HG02571 (cell line): Measurements from ENCODE around the gene FBXO2.
A peak's percentile ranks its signal among the peaks of the same experiment; 100 is the strongest.

ENCODE experiments used
- ATAC-seq: cut with Tn5 transposase; IDR thresholded peaks from one replicate; pipeline ENCODE4 v1.9.1; 2021; ENCODE audit warnings: mild to moderate bottlenecking, moderate library complexity; ENCODE audit not compliant: unreplicated experiment

The FBXO2 gene

GRCh38 chr1:11682287-11682771 is 28.1 kb upstream of the FBXO2 start:
- no peak for ATAC-seq

GRCh38 chr1:11681071-11681771 is 27.0 kb upstream of the FBXO2 start, which contains the start of gene MAD2L2:
MAD2L2 (minus strand) TSS chr1:11681148; CDS start chr1:11680601, 547 bp downstream.
- ATAC-seq: peak; percentile 74

DNA sequence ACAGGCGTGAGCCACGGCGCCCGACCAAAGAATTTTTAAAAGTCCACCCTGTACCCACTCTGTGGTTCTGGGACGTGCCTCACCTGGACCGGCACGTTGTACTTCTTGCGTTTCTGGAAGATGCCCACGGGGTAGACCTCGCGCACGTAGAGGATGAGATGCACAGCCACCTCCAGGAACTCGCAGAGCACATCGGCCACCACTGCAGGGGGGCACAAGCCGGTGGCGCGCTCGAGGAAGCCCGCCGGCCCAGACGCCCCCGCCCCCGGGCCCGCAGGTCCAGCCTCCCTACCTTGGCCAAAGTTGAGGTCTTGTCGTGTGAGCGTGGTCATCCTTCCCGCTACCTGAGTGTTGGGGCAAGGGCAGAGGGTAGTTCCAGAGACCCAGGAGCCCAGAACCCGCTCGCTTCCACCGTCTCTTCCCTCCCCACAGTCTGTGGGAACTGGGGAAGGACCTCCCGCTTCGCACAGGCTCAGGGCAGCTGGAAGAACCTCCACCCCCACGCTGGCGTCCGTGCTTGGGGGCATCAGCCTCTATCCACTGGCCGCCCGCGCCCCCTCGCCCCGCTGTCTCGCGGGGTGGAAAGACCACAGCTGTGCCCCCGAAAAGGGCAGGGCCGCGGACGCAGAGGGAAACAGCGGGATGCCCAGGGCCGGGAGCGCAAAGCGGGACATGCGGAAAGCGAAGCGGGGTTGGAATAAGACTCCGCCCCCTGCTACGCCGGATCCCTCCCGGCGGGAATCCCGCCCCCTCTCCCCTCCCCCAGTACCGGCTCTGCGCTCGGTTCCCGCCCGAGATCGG is 26.2 kb upstream of the FBXO2 start:
- ATAC-seq: peak; percentile 19

GRCh38 chr1:11678442-11678841 is 24.2 kb upstream of the FBXO2 start:
- ATAC-seq: no peak

DNA sequence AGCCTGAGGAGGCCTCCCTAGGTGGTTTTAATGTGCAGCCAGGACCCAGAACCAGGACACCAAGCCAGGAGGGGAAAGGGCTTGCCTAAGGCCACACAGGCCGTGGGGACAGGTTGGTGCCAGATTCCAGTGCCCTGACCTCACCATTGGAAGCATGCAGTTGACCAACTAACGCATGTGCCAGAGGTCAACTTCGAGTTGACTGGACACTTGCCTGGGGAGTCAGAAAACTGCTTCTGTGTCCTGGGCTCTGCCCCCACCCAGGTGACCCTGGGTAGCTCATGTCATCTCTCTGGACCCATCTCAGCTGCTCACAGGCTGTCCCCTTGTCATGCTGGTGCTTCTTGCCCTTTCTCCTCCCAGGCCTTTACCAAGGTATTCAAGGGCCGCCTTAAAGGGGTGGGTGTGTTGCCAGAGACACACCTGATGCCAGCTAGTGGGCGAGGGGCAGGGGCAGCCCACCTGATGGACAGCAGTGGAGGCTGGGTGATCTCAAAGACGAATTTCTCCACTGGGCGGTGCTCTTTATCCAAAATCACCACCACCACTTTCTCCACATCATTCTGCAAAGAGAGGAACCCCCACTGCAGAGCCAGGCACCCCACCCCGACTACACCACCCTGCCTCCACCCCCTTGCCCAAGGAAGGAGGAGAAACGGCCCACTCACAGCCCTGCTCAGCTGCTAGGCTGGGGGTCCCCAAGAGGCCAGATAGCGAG is 22.3 kb upstream of the FBXO2 start:
- ATAC-seq: no peak

DNA sequence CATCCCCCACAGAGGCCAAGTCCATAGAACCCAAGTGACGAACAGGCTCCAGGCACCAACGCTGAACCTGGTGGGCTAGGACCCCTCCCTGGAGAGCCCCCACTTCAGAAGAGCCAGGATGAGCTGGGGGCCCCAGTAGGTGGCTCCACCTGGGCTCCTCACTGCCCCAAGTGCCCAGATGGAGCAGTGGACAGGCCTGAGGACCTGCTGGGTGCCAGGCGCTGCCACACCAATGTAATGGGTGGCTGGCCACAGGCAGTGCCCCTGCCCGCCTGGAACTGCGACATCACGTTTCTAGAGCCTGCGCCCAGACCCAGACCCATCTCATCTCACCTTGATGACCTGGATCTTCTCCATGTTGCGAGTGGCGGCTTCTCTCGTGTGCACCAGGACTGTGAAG is 21.1 kb upstream of the FBXO2 start:
- no peak for ATAC-seq

DNA sequence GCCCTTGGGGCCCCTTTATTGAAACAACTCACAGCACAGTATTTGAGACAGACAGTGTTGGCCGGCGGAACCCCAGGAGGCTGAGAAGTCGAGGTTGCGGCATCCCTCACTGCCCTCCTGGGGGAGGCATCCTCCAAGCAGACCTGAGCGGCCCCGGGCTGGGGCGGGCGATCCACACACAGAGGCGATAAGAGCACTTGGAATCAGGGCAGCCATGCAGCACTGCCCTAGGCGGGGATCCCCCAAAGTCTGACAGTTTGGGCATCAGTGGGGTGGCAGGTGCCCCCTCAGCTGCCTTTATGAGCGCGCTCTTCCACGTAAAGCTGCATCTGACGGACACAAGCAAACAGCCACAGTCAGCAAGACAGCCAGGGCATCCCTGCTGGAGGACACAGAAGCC is 20.3 kb upstream of the FBXO2 start:
- no peak for ATAC-seq

DNA sequence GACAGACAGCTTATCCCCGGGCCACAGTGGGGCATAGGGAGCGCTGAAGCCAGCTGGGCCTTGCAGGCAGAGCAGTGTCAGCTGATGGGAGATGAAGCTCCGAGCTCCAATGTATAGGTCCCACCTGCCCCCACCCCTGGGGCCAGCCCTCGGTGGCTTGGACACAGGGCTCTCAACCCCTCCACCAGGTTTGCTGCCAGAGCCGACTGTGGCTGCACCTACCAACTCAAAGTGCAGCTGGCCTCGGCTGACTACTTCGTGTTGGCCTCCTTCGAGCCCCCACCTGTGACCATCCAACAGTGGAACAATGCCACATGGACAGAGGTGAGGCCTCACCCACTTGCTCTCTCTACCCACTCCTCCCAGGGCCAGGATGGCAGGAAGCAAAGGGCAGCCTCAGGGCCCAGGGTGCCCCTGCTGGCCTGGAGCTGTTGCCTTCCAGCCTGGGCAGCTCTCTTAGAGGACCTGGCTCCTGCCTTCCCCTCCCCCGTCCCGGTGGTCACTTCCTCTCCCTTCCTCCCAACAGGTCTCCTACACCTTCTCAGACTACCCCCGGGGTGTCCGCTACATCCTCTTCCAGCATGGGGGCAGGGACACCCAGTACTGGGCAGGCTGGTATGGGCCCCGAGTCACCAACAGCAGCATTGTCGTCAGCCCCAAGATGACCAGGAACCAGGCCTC is 19.0 kb upstream of the FBXO2 start:
- no peak for ATAC-seq

- no peak for ATAC-seq
These were observed 17.5 kb upstream of the FBXO2 start for GRCh38 chr1:11671544-11672286.

- no peak for ATAC-seq
These were observed 16.9 kb upstream of the FBXO2 start for GRCh38 chr1:11671205-11671543.

- no peak for ATAC-seq
These were observed 16.5 kb upstream of the FBXO2 start for GRCh38 chr1:11670747-11671146.

DNA sequence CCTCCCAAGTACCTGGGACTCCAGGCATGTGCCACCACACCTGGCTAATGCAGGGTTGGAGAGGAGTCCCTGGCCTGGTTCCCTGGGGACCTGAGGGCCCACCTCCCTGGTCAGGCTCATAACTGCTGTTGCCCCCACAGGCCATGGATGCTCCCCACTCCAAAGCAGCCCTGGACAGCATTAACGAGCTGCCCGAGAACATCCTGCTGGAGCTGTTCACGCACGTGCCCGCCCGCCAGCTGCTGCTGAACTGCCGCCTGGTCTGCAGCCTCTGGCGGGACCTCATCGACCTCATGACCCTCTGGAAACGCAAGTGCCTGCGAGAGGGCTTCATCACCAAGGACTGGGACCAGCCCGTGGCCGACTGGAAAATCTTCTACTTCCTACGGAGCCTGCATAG is 14.3 kb upstream of the FBXO2 start:
- no peak for ATAC-seq

DNA sequence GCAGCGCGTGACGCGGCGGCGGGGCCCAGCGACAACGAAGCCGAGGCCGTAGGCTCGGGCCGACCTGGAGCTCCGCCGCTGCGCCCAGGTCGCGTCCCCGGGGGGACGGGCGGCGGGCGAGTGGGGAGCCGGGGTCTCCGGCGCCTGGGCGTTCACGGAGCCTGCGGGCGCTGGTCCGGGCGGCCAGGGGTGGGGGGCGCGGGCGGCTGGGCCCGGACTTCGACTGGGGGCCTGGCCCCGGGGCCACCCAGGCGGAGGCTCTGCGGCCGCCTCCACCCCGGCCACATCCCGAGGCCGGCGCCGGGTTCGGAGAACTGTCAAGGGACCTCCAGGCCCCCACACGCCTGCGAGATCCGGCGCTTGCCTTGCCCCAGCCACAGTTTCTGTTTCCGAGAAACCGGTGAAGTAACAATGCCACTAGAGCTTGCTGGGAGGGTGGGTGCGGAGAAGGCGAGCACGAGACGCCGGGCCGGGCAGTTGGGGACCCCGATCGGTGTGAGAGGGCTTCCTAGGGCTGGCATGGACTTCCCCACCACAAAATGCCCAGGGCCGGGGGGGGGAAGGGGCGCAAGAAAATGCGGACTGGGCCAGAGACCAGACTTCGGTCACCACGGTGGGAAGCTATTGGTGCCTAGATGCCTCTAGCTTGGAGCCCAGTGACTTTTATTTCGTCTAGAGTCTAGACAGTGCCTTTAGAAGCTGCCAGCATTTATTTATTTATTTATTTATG is 10.3 kb upstream of the FBXO2 start:
- ATAC-seq: peak; percentile 42

GRCh38 chr1:11661103-11661502 is 6.9 kb upstream of the FBXO2 start:
- no peak for ATAC-seq

DNA sequence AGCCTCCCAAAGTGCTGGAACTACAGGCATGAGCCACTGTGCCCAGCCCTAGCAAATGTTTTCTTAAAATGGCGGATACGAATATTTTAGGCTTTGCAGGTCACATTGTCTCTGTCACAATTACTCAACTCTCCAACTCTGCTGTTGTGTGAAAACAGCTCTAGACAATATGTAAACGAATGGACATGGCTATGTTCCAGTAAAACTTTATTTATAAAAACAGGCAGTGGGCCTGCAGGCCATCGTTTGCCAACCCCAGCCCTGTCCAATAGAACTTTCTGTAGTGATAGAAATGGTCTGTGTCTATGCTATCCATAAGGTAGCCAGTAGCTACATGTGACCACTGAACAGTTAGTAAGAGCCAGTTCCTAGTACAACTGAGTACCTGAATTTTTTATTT is 5.5 kb upstream of the FBXO2 start:
- no peak for ATAC-seq

DNA sequence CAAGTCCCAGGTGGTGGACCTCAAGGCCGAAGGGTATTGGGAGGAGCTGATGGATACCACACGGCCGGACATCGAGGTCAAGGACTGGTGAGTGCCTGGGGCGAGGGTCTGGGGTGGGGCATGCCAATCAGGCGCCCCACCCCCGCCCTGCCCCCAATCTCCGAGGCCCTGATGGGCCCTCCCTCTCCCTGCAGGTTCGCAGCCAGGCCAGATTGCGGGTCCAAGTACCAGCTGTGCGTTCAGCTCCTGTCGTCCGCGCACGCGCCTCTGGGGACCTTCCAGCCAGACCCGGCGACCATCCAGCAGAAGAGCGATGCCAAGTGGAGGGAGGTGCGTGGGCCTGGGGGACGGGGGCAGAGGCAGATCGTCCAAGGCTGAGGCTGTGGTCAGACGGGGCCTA is 4.3 kb upstream of the FBXO2 start:
- no peak for ATAC-seq

GRCh38 chr1:11657654-11658053 is 3.4 kb upstream of the FBXO2 start:
- no peak for ATAC-seq

DNA sequence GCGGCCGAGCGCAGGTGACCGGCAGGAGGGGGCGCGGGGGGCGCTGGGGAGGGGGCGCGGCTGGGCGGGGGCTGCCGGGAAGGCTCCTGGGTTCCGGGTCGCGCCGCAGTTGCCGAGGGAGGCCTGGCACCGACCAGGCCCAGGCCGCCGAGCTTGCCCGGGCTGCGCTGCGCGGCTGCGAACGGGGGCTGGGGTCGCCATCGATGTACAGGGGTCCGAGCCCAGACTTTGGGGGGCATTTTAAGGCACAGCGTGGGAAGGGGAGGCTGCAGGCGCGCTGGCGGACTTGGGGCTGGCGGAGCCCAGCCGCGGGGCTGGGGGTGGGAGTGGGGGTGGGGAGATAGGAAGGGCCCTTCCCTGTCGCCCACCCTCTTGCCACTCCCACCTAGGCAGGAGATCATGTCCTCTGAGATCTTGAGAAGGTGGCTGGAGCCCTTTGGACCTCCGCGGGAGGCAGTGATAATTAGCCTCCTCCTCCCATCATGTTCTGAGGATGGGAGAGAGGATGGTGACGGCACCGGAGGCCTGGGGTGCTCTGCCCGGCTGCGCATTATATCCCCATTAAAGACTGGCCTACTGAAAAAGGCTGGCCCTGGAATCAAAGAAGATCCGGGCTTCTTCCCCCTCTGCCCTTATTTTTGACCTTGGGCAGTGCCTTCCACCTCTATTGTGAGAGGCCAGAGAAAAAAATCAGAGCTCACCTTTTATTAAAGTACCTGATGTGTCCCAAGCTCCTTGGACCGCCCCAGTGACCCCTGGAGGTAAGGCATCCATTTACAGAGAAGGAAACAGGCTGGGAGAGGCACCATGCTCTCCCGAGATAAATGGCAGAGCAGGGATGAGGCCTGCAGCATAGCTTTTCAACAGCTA is 945 bp upstream of the FBXO2 start:
- peak; percentile 17 for ATAC-seq

- no peak for ATAC-seq
These were observed 430 bp downstream of the FBXO2 start for GRCh38 chr1:11653861-11654136.
